PC-3 (cell line): ENCODE data around the gene OTOL1. TPM values are rescaled to one million over a fixed set of nuclear protein-coding genes. Genes with fewer than 3 reads are reported as not detected.

Experiments
- ATAC-seq: fragments of 200-7000 bp; cut with Tn5 transposase; 2 replicates; pipeline ENCODE4 v1.9.1; 2020; ENCODE audit warnings: mild to moderate bottlenecking, moderate library complexity
- BruUV-seq: library from RNA; stranded (reverse); fragments of 400-500 nt; replicated peaks from 2 replicates; lab custom pipeline; 2021; lab: Mats Ljungman, UMichigan
- CTCF ChIA-PET: fragments of 300-600 bp; sonication (Branson Sonifier 250); formaldehyde crosslinking; loops from one replicate; lab custom pipeline; 2022; ENCODE audit warnings: antibody characterized with exemption; lab: Charles Lee
- POLR2A ChIA-PET: fragments of 300-600 bp; sonication (Branson Sonifier 250); formaldehyde crosslinking; loops from one replicate; lab custom pipeline; 2022; ENCODE audit warnings: antibody characterized with exemption; ENCODE audit not compliant: unreplicated experiment; lab: Charles Lee
- DNase-seq: peaks from one replicate; pipeline ENCODE4 v3.0.0-alpha.2; 2015
- H2AFZ ChIP-seq: fragments of 300-600 bp; sonication (generic); 2 replicates; pipeline ENCODE4 v1.6.0; 2016; ENCODE audit warnings: antibody characterized with exemption, low read length
- H3F3A ChIP-seq: fragments of 300-600 bp; sonication (generic); one replicate; pipeline ENCODE4 v1.6.0; 2017; ENCODE audit warnings: antibody characterized with exemption, low read length, control low read depth, mild to moderate bottlenecking; ENCODE audit not compliant: unreplicated experiment
- H3K27ac ChIP-seq: fragments of 300-600 bp; sonication (generic); 2 replicates; pipeline ENCODE4 v1.5.1; 2016; ENCODE audit warnings: mild to moderate bottlenecking, low read length
- H3K27me3 ChIP-seq: fragments of 300-600 bp; sonication (generic); 2 replicates; pipeline ENCODE4 v1.6.1; 2016; ENCODE audit warnings: low read length, mixed read lengths
- H3K36me3 ChIP-seq: fragments of 300-600 bp; sonication (generic); 2 replicates; pipeline ENCODE4 v1.6.1; 2016; ENCODE audit warnings: low read depth, mixed run types, low read length, mixed read lengths
- H3K4me1 ChIP-seq: fragments of 300-600 bp; sonication (generic); 2 replicates; pipeline ENCODE4 v1.5.1; 2016; ENCODE audit warnings: low read length; ENCODE audit not compliant: insufficient read depth
- H3K4me2 ChIP-seq: fragments of 300-600 bp; sonication (generic); 2 replicates; pipeline ENCODE4 v1.6.0; 2016; ENCODE audit warnings: low read length
- H3K4me3 ChIP-seq: fragments of 300-600 bp; sonication (generic); 2 replicates; pipeline ENCODE4 v1.5.1; 2016; ENCODE audit warnings: mild to moderate bottlenecking, low read length, mixed read lengths
- H3K79me2 ChIP-seq: fragments of 300-600 bp; sonication (generic); 2 replicates; pipeline ENCODE4 v1.6.1; 2017; ENCODE audit warnings: low read length, mixed read lengths
- H3K9ac ChIP-seq: fragments of 300-600 bp; sonication (generic); 2 replicates; pipeline ENCODE4 v1.6.0; 2016; ENCODE audit warnings: mild to moderate bottlenecking, low read length
- H3K9me2 ChIP-seq: fragments of 300-600 bp; sonication (generic); replicated peaks from 2 replicates; pipeline ENCODE4 v1.6.1; 2016; ENCODE audit warnings: mixed run types, low read length, mixed read lengths
- H3K9me3 ChIP-seq: fragments of 300-600 bp; sonication (generic); 2 replicates; pipeline ENCODE4 v1.6.1; 2016; ENCODE audit warnings: low read length, mixed read lengths
- H4K20me1 ChIP-seq: fragments of 300-600 bp; sonication (generic); 2 replicates; pipeline ENCODE4 v1.6.1; 2016; ENCODE audit warnings: low read length, mixed read lengths
- CTCF ChIP-seq: fragments of 300-600 bp; sonication (generic); conservative IDR thresholded peaks from 2 replicates; pipeline ENCODE4 v1.5.1; 2017; ENCODE audit warnings: antibody characterized with exemption, low read depth, mild to moderate bottlenecking, low read length
- EZH2 ChIP-seq: fragments of 300-600 bp; sonication (generic); IDR thresholded peaks from one replicate; pipeline ENCODE4 v1.6.1; 2017; ENCODE audit warnings: antibody characterized with exemption, mild to moderate bottlenecking, low read length; ENCODE audit not compliant: unreplicated experiment
- EZH2phosphoT487 ChIP-seq: fragments of 300-600 bp; sonication (generic); IDR thresholded peaks from 2 replicates; pipeline ENCODE4 v1.6.1; 2018; ENCODE audit warnings: mild to moderate bottlenecking, antibody characterized with exemption, low read length, borderline replicate concordance
- intact Hi-C: fragments of 100-400 bp; cut with micrococcal nuclease; formaldehyde crosslinking; loops from 2 replicates; pipeline ENCODE4 v1.9.0; 2023
- total RNA-seq: library from RNA; depleted of rRNA; stranded (reverse); fragments of >200 nt; gene quantifications from 2 replicates; pipeline ENCODE4 v1.2.3, GENCODE V29; 2014

Gene OTOL1
- total RNA-seq, 1 experiment from 2014 or later, result not detected

DNA sequence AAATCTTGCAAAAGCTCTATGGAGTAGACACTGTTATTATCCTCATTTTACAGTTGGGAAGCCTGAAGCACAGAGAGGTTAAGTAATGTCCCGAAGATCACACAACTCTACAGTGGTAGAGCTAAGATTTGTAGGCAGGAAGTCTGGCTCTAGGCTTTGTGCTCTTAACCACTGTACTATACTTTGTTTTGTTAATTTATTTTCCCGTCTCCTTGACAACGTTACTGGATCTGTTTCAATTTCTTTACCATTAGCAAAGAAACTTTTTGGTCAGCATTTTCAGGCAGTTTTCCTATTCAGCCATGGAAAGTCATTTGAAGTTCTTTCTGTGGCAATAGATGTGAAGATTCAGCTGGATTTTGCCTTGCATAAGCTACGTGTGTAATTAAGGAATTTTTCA is 51.7 kb downstream of the OTOL1 start:
- no peaks in the 10 kb centered on the region for H3K79me2 ChIP-seq
- POLR2A ChIA-PET, result no interaction called here
- no peak overlapping the region for H3K27ac ChIP-seq
- ATAC-seq (no peak), DNase-seq (no peak)
- H4K20me1 ChIP-seq, result no peaks in the 10 kb centered on the region
- BruUV-seq, result no TSS peak
- no peak overlapping the region for H3K4me2 ChIP-seq
- TF ChIP-seq EZH2phosphoT487, result no peak
- TF ChIP-seq EZH2, result no peak
- TF ChIP-seq CTCF, result no peak
- no peaks in the 10 kb centered on the region for H3K9me2 ChIP-seq
- CTCF ChIA-PET, result no interaction called here
- no peaks in the 10 kb centered on the region for H3K27me3 ChIP-seq
- H3K4me3 ChIP-seq, result no peak overlapping the region
- intact Hi-C loops, result no loop called here
- no peak overlapping the region for H3K9ac ChIP-seq
- H2AFZ ChIP-seq, result no peak overlapping the region
- peaks cover 21% of the 10 kb centered on the region for H3K4me1 ChIP-seq
- no peaks in the 10 kb centered on the region for H3K36me3 ChIP-seq
- H3K9me3 ChIP-seq, result no peaks in the 10 kb centered on the region
- H3F3A ChIP-seq, result no peaks in the 10 kb centered on the region

GRCh38 chr3:161549261-161549660 is 52.7 kb downstream of the OTOL1 start:
- Histone ChIP-seq H3F3A (no peaks in the 10 kb centered on the region), H3K27me3 (no peaks in the 10 kb centered on the region), H3K36me3 (no peaks in the 10 kb centered on the region), H3K4me2 (no peak overlapping the region), H4K20me1 (no peaks in the 10 kb centered on the region), H3K4me1 (peaks cover 21% of the 10 kb centered on the region), H3K9me2 (no peaks in the 10 kb centered on the region), H3K9me3 (no peaks in the 10 kb centered on the region), H3K79me2 (no peaks in the 10 kb centered on the region), H2AFZ (no peak overlapping the region), H3K4me3 (no peak overlapping the region), H3K27ac (no peak overlapping the region), H3K9ac (no peak overlapping the region)
- ChIA-PET POLR2A (no interaction called here), CTCF (interaction anchor here (0.7 kb wide), 1 partner anchor 1778 kb away, joined by 3 read pairs; no protein-coding TSS in a partner anchor)
- no TSS peak for BruUV-seq
- TF ChIP-seq EZH2phosphoT487, result no peak
- TF ChIP-seq EZH2, result no peak
- no peak for TF ChIP-seq CTCF
- no peak for DNase-seq
- ATAC-seq, result no peak
- intact Hi-C loops, result no loop called here

DNA sequence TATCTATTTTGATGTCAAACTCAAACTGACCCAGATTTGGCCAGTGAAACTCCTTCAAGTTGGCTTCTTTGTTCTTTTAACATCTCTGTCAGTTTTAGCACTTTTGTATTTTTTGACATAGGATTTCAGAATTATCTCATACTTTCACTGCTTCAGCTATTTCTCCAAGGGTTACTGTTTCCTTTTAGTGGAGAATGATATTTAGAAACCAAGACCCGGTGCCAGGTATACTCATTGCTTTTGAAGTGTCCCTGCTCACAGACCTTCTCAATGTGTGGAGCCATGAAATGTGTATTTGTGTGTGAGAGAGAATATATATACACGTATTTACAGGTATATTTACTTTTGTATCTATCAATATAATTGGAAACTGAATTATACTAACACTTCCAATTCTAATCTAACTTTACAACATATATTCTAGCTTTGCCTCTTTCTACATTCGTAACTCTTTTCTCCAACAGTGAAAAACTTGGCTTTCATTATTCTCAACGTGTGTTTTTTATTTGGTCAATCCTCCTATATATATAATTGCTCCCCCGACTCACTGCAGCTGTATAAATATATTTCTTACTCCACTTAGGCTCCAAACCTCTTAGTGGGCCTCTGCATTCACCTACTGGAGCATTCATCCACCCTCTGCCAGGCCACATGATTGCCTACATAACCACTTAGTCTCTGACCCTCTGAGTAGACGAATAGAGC is 54.0 kb downstream of the OTOL1 start:
- Histone ChIP-seq H3K27ac (no peak overlapping the region), H3K27me3 (no peaks in the 10 kb centered on the region), H3F3A (no peaks in the 10 kb centered on the region), H3K9ac (no peak overlapping the region), H3K79me2 (no peaks in the 10 kb centered on the region), H3K4me2 (no peak overlapping the region), H2AFZ (no peak overlapping the region), H3K9me3 (no peaks in the 10 kb centered on the region), H3K4me3 (no peak overlapping the region), H3K4me1 (peaks cover 21% of the 10 kb centered on the region), H3K9me2 (no peaks in the 10 kb centered on the region), H4K20me1 (no peaks in the 10 kb centered on the region), H3K36me3 (no peaks in the 10 kb centered on the region)
- POLR2A ChIA-PET, result no interaction called here
- no TSS peak for BruUV-seq
- TF ChIP-seq EZH2phosphoT487 (no peak), CTCF (no peak), EZH2 (no peak)
- intact Hi-C loops, result no loop called here
- DNase-seq (no peak), ATAC-seq (no peak)
- CTCF ChIA-PET, result interaction anchor here (0.6 kb wide), 1 partner anchor 303 kb away, joined by 3 read pairs; no protein-coding TSS in a partner anchor
